ENCODE results near the gene CDH22.

CDH22 gene

DNA sequence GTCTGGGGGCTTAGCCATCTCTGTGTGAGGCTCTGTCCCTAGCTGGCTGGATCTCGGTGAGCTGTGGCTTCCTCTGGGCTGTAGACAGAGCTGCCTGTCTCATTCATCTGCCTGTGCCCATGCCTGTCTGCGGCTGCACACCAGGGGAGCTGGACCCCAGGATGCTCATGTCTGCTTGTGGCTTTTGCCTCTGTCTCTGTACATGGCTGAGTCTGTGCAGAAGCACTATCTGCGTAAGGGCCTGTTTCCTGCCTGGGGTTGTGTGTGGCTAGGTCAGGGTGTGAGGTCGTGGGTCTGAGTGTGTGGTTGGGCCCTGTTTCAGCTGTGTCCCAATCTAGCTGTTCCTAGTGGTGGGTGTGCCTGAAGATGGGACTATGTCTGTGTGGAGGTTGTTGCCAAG, 68.2 kb downstream of the CDH22 start:
- DNase-seq (ENCODE audit: insufficient read length, low spot score) (no peak), FAIRE-seq (no peak)
- TF ChIP-seq CTCF (IDR thresholded peaks at IDR 0.05; ENCODE audit: insufficient read depth, missing control alignments): no peak

DNA sequence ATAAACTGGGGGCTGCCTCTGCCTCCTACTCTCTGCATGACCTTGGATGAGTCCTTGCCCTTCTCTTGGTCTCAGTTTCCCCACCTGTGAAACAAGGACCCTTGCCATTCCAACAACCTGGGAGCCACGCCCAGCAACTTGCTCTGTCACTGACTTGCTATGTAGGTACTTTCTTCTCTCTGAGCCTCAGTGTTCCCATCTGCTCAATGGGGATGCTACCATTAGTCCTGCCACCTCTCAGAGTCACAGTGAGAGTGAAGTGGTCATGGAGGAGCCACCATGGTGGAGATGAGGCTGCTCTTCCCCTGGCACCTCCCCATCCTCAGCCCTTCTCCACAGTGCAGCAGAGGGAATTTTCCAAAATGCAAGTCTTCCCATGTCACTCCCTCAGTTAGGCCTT, 70.6 kb downstream of the CDH22 start:
- no peak for TF ChIP-seq CTCF (IDR thresholded peaks at IDR 0.05; ENCODE audit: insufficient read depth, missing control alignments)
- DNase-seq (ENCODE audit: insufficient read length, low spot score) (no peak), FAIRE-seq (no peak)

DNA sequence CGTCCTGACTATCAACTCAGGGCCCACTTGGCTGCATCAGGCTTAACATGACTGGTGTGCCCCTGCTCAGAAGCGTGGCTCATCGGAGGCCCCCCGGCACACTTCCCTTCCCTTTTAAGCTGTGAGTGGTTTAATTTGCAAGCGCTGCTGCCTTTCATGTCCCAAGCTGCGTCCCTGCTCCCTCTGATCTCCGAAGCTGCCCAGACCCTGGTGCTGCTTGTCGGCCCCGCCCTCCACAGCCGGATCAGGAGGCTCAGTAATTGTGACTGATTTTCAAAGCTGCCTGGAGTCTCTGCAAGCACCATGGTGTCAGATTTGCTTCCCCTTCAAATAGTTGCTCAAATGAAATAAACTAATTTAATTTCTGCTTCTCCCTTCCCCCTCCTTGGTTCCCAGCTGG, 71.1 kb downstream of the CDH22 start:
- DNase-seq (ENCODE audit: insufficient read length, low spot score): no peak
- TF ChIP-seq CTCF (IDR thresholded peaks at IDR 0.05; ENCODE audit: insufficient read depth, missing control alignments): no peak
- FAIRE-seq: no peak

- FAIRE-seq: no peak
Observed at GRCh38 chr20:46235077-46235476, 73.2 kb downstream of the CDH22 start.

GRCh38 chr20:46233701-46234100, 74.6 kb downstream of the CDH22 start:
- no peak for DNase-seq (ENCODE audit: insufficient read length, low spot score)
- no peak for TF ChIP-seq CTCF (IDR thresholded peaks at IDR 0.05; ENCODE audit: insufficient read depth, missing control alignments)
- FAIRE-seq: no peak

More at GRCh38 chr20:46235077-46235476, 73.2 kb downstream of the CDH22 start:
- TF ChIP-seq CTCF (IDR thresholded peaks at IDR 0.05; ENCODE audit: insufficient read depth, missing control alignments): no peak
- DNase-seq (ENCODE audit: insufficient read length, low spot score): no peak

GRCh38 chr20:46232539-46232938, 75.8 kb downstream of the CDH22 start:
- no peak for FAIRE-seq
- no peak for TF ChIP-seq CTCF (IDR thresholded peaks at IDR 0.05; ENCODE audit: insufficient read depth, missing control alignments)
- DNase-seq (ENCODE audit: insufficient read length, low spot score): no peak

GRCh38 chr20:46230801-46231282, 77.5 kb downstream of the CDH22 start:
- FAIRE-seq: no peak
- DNase-seq (ENCODE audit: insufficient read length, low spot score): no peak
- TF ChIP-seq CTCF (IDR thresholded peaks at IDR 0.05; ENCODE audit: insufficient read depth, missing control alignments): no peak
